NT2/D1 (cell line): Measurements from ENCODE around the gene ATF4.
A peak's percentile ranks its signal among the peaks of the same experiment; 100 is the strongest.

Experiments used
- DNase-seq: peaks from one replicate; pipeline ENCODE4 v3.0.0-alpha.2; 2011; ENCODE audit warnings: low read depth, low spot score
- H3K27me3 ChIP-seq: 2 replicates; pipeline ENCODE4 v1.6.0; 2011; ENCODE audit warnings: mild to moderate bottlenecking; ENCODE audit not compliant: insufficient read length, insufficient read depth
- H3K36me3 ChIP-seq: 2 replicates; pipeline ENCODE4 v1.6.1; 2011; ENCODE audit warnings: mild to moderate bottlenecking, low read length, mixed read lengths; ENCODE audit not compliant: insufficient read depth, insufficient read length
- H3K4me1 ChIP-seq: 2 replicates; pipeline ENCODE4 v1.5.1; 2011; ENCODE audit not compliant: insufficient read depth, insufficient read length
- H3K4me3 ChIP-seq: 2 replicates; pipeline ENCODE4 v1.5.1; 2011; ENCODE audit warnings: low read depth; ENCODE audit not compliant: insufficient read length
- H3K9ac ChIP-seq: 2 replicates; pipeline ENCODE4 v1.6.0; 2011; ENCODE audit warnings: low read depth; ENCODE audit not compliant: insufficient read length
- H3K9me3 ChIP-seq: 2 replicates; pipeline ENCODE4 v1.5.1; 2011; ENCODE audit warnings: mild to moderate bottlenecking, low read length; ENCODE audit not compliant: insufficient read depth
- SUZ12 ChIP-seq: IDR thresholded peaks from 2 replicates; pipeline ENCODE4 v1.6.1; 2011; ENCODE audit not compliant: insufficient read length, insufficient read depth; ENCODE audit errors: extremely low read depth
- YY1 ChIP-seq: IDR thresholded peaks from 2 replicates; pipeline ENCODE4 v1.6.1; 2011; ENCODE audit not compliant: insufficient read length, insufficient read depth
- ZNF274 ChIP-seq: IDR thresholded peaks from 2 replicates; pipeline ENCODE4 v1.6.1; 2011; ENCODE audit warnings: mild to moderate bottlenecking, low read depth, low read length

Gene ATF4, protein sequence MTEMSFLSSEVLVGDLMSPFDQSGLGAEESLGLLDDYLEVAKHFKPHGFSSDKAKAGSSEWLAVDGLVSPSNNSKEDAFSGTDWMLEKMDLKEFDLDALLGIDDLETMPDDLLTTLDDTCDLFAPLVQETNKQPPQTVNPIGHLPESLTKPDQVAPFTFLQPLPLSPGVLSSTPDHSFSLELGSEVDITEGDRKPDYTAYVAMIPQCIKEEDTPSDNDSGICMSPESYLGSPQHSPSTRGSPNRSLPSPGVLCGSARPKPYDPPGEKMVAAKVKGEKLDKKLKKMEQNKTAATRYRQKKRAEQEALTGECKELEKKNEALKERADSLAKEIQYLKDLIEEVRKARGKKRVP

GRCh38 chr22:39520226-39521105, at the start of gene ATF4:
Gene ATF4 (plus strand): TSS chr22:39520562. CDS start chr22:39521446, 884 bp downstream.
- TF ChIP-seq YY1 (peak; percentile 70), SUZ12 (no peak)

DNA sequence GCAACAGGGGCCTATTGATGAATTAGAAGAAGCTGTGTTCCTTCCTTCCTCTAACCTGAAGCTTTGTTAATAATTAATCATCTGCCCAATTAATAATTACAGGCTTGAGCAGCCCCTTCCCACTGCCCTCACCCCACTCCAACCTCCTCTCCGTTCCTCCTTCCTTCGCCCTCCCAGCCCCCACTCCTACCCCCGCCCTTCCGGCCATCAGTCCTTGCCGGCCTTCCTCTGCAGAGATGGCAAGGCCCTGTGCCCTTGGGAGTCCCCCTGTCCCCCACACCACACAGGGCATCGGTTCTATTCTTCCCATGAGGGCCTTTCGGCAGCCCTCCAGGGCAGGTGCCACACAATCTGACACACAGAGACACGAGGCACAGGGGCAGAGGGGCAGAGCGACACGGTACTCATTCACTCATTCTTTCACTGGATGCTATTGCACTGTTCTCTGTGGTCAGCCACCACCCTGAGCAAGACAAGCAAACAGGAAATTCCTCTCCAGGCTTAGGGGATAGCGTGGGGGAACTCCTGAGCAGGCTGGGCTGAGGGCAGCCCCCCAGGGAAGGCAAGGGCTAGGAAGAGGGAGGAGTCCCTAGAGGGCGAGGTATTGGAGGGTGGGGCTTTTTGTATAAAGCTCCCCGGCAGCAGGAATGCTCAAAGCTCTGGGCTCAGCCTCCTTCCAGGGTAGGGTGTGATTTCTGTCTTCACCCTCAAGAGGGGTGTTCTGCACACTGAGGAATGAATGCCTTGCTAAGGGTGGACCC, 48.8 kb upstream of the ATF4 start:
- TF ChIP-seq YY1 (no peak), ZNF274 (no peak), SUZ12 (no peak)
- no peaks in the 10 kb centered on the region for H3K9me3 ChIP-seq
- peak overlapping the region; percentile 70 for H3K9ac ChIP-seq
- no peaks in the 10 kb centered on the region for H3K36me3 ChIP-seq
- DNase-seq, result no peak
- H3K4me1 ChIP-seq, result peaks cover 51% of the 10 kb centered on the region
- H3K4me3 ChIP-seq, result peak overlapping the region; percentile 8
- H3K27me3 ChIP-seq, result no peaks in the 10 kb centered on the region

More at GRCh38 chr22:39520226-39521105, at the start of gene ATF4:
- DNase-seq, result no peak
- no peaks in the 10 kb centered on the region for H3K9me3 ChIP-seq
- peak within 1 kb of the TSS; percentile 97 for H3K4me3 ChIP-seq
- H3K9ac ChIP-seq, result peak within 1 kb of the TSS; percentile 99
- H3K36me3 ChIP-seq, result peaks cover 66% of the 10 kb centered on the region
- H3K4me1 ChIP-seq, result peaks cover 9% of the 10 kb centered on the region
- H3K27me3 ChIP-seq, result peaks cover 17% of the 10 kb centered on the region

GRCh38 chr22:39472570-39473556, 47.5 kb upstream of the ATF4 start:
- H3K9ac ChIP-seq, result peak overlapping the region; percentile 70
- no peak for DNase-seq

DNA sequence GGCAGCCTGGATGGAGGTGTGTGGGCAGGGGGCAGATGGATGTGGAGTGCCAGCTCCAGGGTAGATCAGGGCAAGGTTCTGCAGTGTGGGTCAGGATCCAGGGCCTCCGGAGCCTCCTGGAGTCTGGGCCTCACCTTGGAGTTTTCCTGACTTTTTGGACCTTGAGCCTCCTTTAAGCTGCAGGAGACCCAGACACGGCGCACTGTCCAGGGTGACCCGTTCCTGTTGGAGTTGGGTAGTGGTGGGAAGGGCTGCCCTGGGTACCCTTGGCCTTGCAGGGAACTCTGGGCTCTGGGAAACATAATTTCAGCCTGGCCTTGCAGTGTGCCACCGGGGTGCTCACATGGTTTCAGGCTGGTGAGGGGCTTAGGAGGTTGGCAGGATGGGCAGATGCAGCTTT, 46.5 kb upstream of the ATF4 start:
- Histone ChIP-seq H3K36me3 (peaks cover 19% of the 10 kb centered on the region), H3K27me3 (no peaks in the 10 kb centered on the region), H3K4me1 (peaks cover 53% of the 10 kb centered on the region), H3K9me3 (no peaks in the 10 kb centered on the region), H3K4me3 (no peak overlapping the region), H3K9ac (peak overlapping the region; percentile 72)
- DNase-seq, result no peak
- TF ChIP-seq ZNF274 (no peak), SUZ12 (no peak), YY1 (no peak)

More at GRCh38 chr22:39472570-39473556, 47.5 kb upstream of the ATF4 start:
- H3K9me3 ChIP-seq, result no peaks in the 10 kb centered on the region
- no peak overlapping the region for H3K4me3 ChIP-seq
- peaks cover 51% of the 10 kb centered on the region for H3K4me1 ChIP-seq
- H3K36me3 ChIP-seq, result peaks cover 10% of the 10 kb centered on the region
- H3K27me3 ChIP-seq, result no peaks in the 10 kb centered on the region
- TF ChIP-seq YY1 (no peak), SUZ12 (no peak), ZNF274 (no peak)

- Histone ChIP-seq H3K9ac (peak overlapping the region; percentile 72), H3K4me1 (peaks cover 48% of the 10 kb centered on the region), H3K9me3 (no peaks in the 10 kb centered on the region), H3K27me3 (no peaks in the 10 kb centered on the region), H3K36me3 (peaks cover 20% of the 10 kb centered on the region), H3K4me3 (no peak overlapping the region)
- TF ChIP-seq YY1, result no peak
- TF ChIP-seq SUZ12, result no peak
- no peak for TF ChIP-seq ZNF274
- DNase-seq, result peak; percentile 77
Observed at GRCh38 chr22:39474351-39475111, 45.8 kb upstream of the ATF4 start.

DNA sequence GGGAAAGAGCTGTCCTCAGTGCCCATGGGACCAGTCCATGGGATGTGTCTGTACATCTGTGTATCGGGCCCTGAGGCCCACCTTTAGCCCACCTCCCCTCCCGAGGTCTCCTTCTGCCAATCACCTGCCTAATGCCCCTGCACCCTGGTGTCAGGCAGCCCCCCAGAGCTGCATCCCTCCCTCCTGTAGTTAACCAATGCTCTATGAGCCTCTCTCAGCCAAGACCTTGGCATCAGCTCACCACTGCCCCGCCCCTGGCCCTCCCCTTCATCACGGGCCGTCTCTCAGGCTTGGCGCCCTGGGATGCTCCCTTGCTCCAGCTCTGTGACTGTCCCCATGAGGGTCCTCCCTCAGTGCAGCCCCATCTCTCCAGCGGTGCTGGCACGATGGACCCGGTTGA, 45.0 kb upstream of the ATF4 start:
- Histone ChIP-seq H3K9ac (peak overlapping the region; percentile 38), H3K9me3 (no peaks in the 10 kb centered on the region), H3K36me3 (peaks cover 20% of the 10 kb centered on the region), H3K27me3 (no peaks in the 10 kb centered on the region), H3K4me1 (peaks cover 41% of the 10 kb centered on the region), H3K4me3 (no peak overlapping the region)
- TF ChIP-seq ZNF274 (no peak), SUZ12 (no peak), YY1 (no peak)
- DNase-seq, result no peak
